H9 (cell line): ENCODE measurements around the gene SLC2A1. TPM values are rescaled to one million over a fixed set of nuclear protein-coding genes. Genes with fewer than 3 reads are reported as not detected.

ENCODE experiments used
- DNase-seq: peaks from one replicate; pipeline ENCODE4 v3.0.0-alpha.2; 2017
- H2AFZ ChIP-seq: one replicate; pipeline ENCODE4 v1.6.1; 2013; ENCODE audit warnings: mild to moderate bottlenecking, low read length, control low read depth, moderate library complexity
- H2AK5ac ChIP-seq: 2 replicates; pipeline ENCODE4 v1.6.1; 2013; ENCODE audit warnings: low read length, control low read depth, mixed read lengths; ENCODE audit not compliant: insufficient read length
- H2BK120ac ChIP-seq: one replicate; pipeline ENCODE4 v1.6.1; 2013; ENCODE audit warnings: low read depth, mild to moderate bottlenecking, low read length, control low read depth, inconsistent platforms; ENCODE audit not compliant: poor library complexity, severe bottlenecking
- H2BK12ac ChIP-seq: 2 replicates; pipeline ENCODE4 v1.6.1; 2013; ENCODE audit warnings: low read length, control low read depth, mixed read lengths, low read depth; ENCODE audit not compliant: insufficient read length
- H2BK15ac ChIP-seq: 2 replicates; pipeline ENCODE4 v1.6.1; 2013; ENCODE audit warnings: low read depth, low read length, control low read depth
- H2BK20ac ChIP-seq: one replicate; pipeline ENCODE4 v1.6.1; 2013; ENCODE audit warnings: low read depth, mild to moderate bottlenecking, low read length, control low read depth, inconsistent platforms; ENCODE audit not compliant: poor library complexity, severe bottlenecking
- H2BK5ac ChIP-seq: 2 replicates; pipeline ENCODE4 v1.6.1; 2013; ENCODE audit warnings: low read length, control low read depth, mixed read lengths; ENCODE audit not compliant: insufficient read length
- H3K14ac ChIP-seq: 2 replicates; pipeline ENCODE4 v1.6.1; 2013; ENCODE audit warnings: low read length, control low read depth; ENCODE audit not compliant: insufficient read depth
- H3K18ac ChIP-seq: 2 replicates; pipeline ENCODE4 v1.6.1; 2013; ENCODE audit warnings: low read depth, mild to moderate bottlenecking, mixed read lengths, low read length, control low read depth; ENCODE audit not compliant: insufficient read length
- H3K23ac ChIP-seq: 2 replicates; pipeline ENCODE4 v1.6.1; 2013; ENCODE audit warnings: low read length, control low read depth, mixed read lengths, low read depth; ENCODE audit not compliant: insufficient read length
- H3K23me2 ChIP-seq: 2 replicates; pipeline ENCODE4 v1.6.1; 2013; ENCODE audit warnings: low read depth, mild to moderate bottlenecking, mixed read lengths, low read length, control low read depth; ENCODE audit not compliant: insufficient read length, poor library complexity, severe bottlenecking
- H3K27ac ChIP-seq: 2 replicates; pipeline ENCODE4 v1.5.1; 2013; ENCODE audit warnings: low read length, control low read depth, mixed read lengths, low read depth; ENCODE audit not compliant: insufficient read length
- H3K27me3 ChIP-seq: 2 replicates; pipeline ENCODE4 v1.6.1; 2013; ENCODE audit warnings: low read length, control low read depth, inconsistent platforms; ENCODE audit not compliant: insufficient read depth
- H3K4ac ChIP-seq: 2 replicates; pipeline ENCODE4 v1.6.1; 2013; ENCODE audit warnings: low read depth, mild to moderate bottlenecking, control low read depth, inconsistent platforms, low read length, moderate library complexity
- H3K4me1 ChIP-seq: 2 replicates; pipeline ENCODE4 v1.6.1; 2013; ENCODE audit warnings: low read length, control low read depth, inconsistent platforms; ENCODE audit not compliant: insufficient read depth
- H3K4me2 ChIP-seq: 2 replicates; pipeline ENCODE4 v1.6.1; 2013; ENCODE audit warnings: low read length, control low read depth, mixed read lengths; ENCODE audit not compliant: insufficient read length, insufficient read depth
- H3K56ac ChIP-seq: 2 replicates; pipeline ENCODE4 v1.6.1; 2013; ENCODE audit warnings: low read depth, mild to moderate bottlenecking, mixed read lengths, low read length, control low read depth; ENCODE audit not compliant: insufficient read length
- H3K79me1 ChIP-seq: 2 replicates; pipeline ENCODE4 v1.6.1; 2013; ENCODE audit warnings: low read depth, mild to moderate bottlenecking, moderate library complexity, low read length, control low read depth, inconsistent platforms; ENCODE audit not compliant: insufficient read depth, poor library complexity, severe bottlenecking
- H3K79me2 ChIP-seq: 2 replicates; pipeline ENCODE4 v1.6.1; 2013; ENCODE audit warnings: low read length, control low read depth, inconsistent platforms; ENCODE audit not compliant: insufficient read depth
- H3K9ac ChIP-seq: 2 replicates; pipeline ENCODE4 v1.6.1; 2013; ENCODE audit warnings: low read length, control low read depth, mixed read lengths; ENCODE audit not compliant: insufficient read length; ENCODE audit errors: extremely low read depth
- H3K9me3 ChIP-seq: one replicate; pipeline ENCODE4 v1.6.1; 2013; ENCODE audit warnings: low read depth, low read length, inconsistent platforms; ENCODE audit not compliant: control insufficient read depth
- H3T11ph ChIP-seq: one replicate; pipeline ENCODE4 v1.6.1; 2013; ENCODE audit warnings: mild to moderate bottlenecking, low read length, control low read depth, inconsistent platforms
- H4K20me1 ChIP-seq: one replicate; pipeline ENCODE4 v1.6.1; 2013; ENCODE audit not compliant: control insufficient read depth, insufficient read length, insufficient read depth
- H4K5ac ChIP-seq: 2 replicates; pipeline ENCODE4 v1.6.1; 2013; ENCODE audit warnings: low read depth, mild to moderate bottlenecking, mixed read lengths, low read length, control low read depth; ENCODE audit not compliant: insufficient read length
- H4K8ac ChIP-seq: replicated peaks from 2 replicates; pipeline ENCODE4 v1.6.1; 2013; ENCODE audit warnings: low read length, control low read depth, mixed read lengths, low read depth; ENCODE audit not compliant: insufficient read length
- H4K91ac ChIP-seq: 2 replicates; pipeline ENCODE4 v1.6.1; 2013; ENCODE audit warnings: low read depth, mild to moderate bottlenecking, moderate library complexity, mixed read lengths, low read length, control low read depth; ENCODE audit not compliant: insufficient read length
- H3K27ac Mint-ChIP-seq, 3 experiments: 2 replicates in 2 of 3; 3 replicates in 1 of 3; pipeline ENCODE4 v1.8.0; 2020 to 2021; ENCODE audit warnings: mixed read lengths in 3 of 3, mild to moderate bottlenecking in 1 of 3, moderate library complexity in 1 of 3
- H3K27me3 Mint-ChIP-seq: 2 replicates; pipeline ENCODE4 v1.8.0; 2021; ENCODE audit warnings: low read depth, mild to moderate bottlenecking, moderate library complexity, mixed read lengths
- H3K36me3 Mint-ChIP-seq, 3 experiments: 2 replicates in 2 of 3; 3 replicates in 1 of 3; pipeline ENCODE4 v1.8.0; 2020 to 2021; ENCODE audit warnings: low read depth in 3 of 3, mixed read lengths in 3 of 3; ENCODE audit not compliant: insufficient read depth in 1 of 3
- H3K4me1 Mint-ChIP-seq, 2 experiments: 2 replicates each; pipeline ENCODE4 v1.8.0; 2020; ENCODE audit warnings: mixed read lengths in 2 of 2
- H3K4me3 Mint-ChIP-seq, 2 experiments: 2 replicates in 1 of 2; 3 replicates in 1 of 2; pipeline ENCODE4 v1.8.0; 2020 to 2021; ENCODE audit warnings: mild to moderate bottlenecking in 2 of 2, mixed read lengths in 2 of 2, moderate library complexity in 1 of 2
- H3K9me3 Mint-ChIP-seq, 2 experiments: 2 replicates in 1 of 2; 3 replicates in 1 of 2; pipeline ENCODE4 v1.8.0; 2020; ENCODE audit warnings: mild to moderate bottlenecking in 2 of 2, mixed read lengths in 2 of 2, moderate library complexity in 1 of 2
- CTCF ChIP-seq: fragments of 200-600 bp; sonication (generic); conservative IDR thresholded peaks from 3 replicates; pipeline ENCODE4 v1.8.0; 2021; ENCODE audit warnings: antibody characterized with exemption, mild to moderate bottlenecking
- WGBS: extraction: QIAGEN DNeasy Blood & Tissue Kit; methylation state at CpG from one replicate; pipeline ENCODE4 v1.1.7; 2013; ENCODE audit warnings: missing lambda C conversion rate, low lambda C conversion rate, mixed read lengths; ENCODE audit not compliant: insufficient read length; ENCODE audit errors: extremely low coverage; 5-methylcytosine and 5-hydroxymethylcytosine counted together
- total RNA-seq: library from RNA; stranded (reverse); gene quantifications from 2 replicates; pipeline ENCODE4 v1.2.1, GENCODE V29; 2021

The SLC2A1 gene
- total RNA-seq, 1 experiment from 2014 or later: 186 TPM

- Mint-ChIP-seq H3K27me3 (no peaks in the 10 kb centered on the region; the same call in 1 of the 2 replicates), H3K36me3 (peaks cover 35 to 43% (median 38%) of the 10 kb centered on the region in 3 experiments), H3K4me1 (peaks cover 67 to 69% of the 10 kb centered on the region in 2 experiments), H3K4me3 (peak overlapping the region; percentile 87 to 99), H3K27ac (peak overlapping the region in 1 of 3 experiments; percentile 89; a peak in 2 of 7 replicates), H3K9me3 (peaks cover 0 to 7% of the 10 kb centered on the region in 2 experiments; a peak in 2 of 5 replicates)
- H2BK120ac ChIP-seq: no peak overlapping the region
- DNase-seq: no peak
- H3K56ac ChIP-seq: no peak overlapping the region
- peak overlapping the region; percentile 90 for H3K9ac ChIP-seq
- no peak overlapping the region for H2BK15ac ChIP-seq
- peaks cover 15% of the 10 kb centered on the region for H3K23me2 ChIP-seq
- no peak overlapping the region for H3K4ac ChIP-seq
- peaks cover 19% of the 10 kb centered on the region for H3K4me1 ChIP-seq
- H2BK12ac ChIP-seq: no peak overlapping the region
- H3K79me2 ChIP-seq: peaks cover 49% of the 10 kb centered on the region
- H3K9me3 ChIP-seq: no peaks in the 10 kb centered on the region
- WGBS: no CpG with 5 or more reads among the region's 72 CpGs
- H3T11ph ChIP-seq: no peak overlapping the region
- no peak overlapping the region for H3K23ac ChIP-seq
- peaks cover 4% of the 10 kb centered on the region for H4K20me1 ChIP-seq
- no peak overlapping the region for H3K18ac ChIP-seq
- no peak overlapping the region for H2AK5ac ChIP-seq
- H4K91ac ChIP-seq: no peak overlapping the region
- H4K8ac ChIP-seq: no peak overlapping the region
- H3K14ac ChIP-seq: peak overlapping the region; percentile 96; the same call in 1 of the 2 replicates
- H3K4me2 ChIP-seq: peak overlapping the region; percentile 72
- no peak overlapping the region for H2AFZ ChIP-seq
- no peak overlapping the region for H2BK5ac ChIP-seq
- TF ChIP-seq CTCF: no peak; the same call in 2 of the 3 replicates
- H4K5ac ChIP-seq: no peak overlapping the region
- H2BK20ac ChIP-seq: no peak overlapping the region
- no peaks in the 10 kb centered on the region for H3K79me1 ChIP-seq
- H3K27ac ChIP-seq: no peak overlapping the region
- no peaks in the 10 kb centered on the region for H3K27me3 ChIP-seq
Measured at GRCh38 chr1:42957880-42958487, 684 bp downstream of the SLC2A1 start.
